GM06990 (cell line): ENCODE measurements around the gene GLTP.

ENCODE experiments used
- DNase-seq: peaks from one replicate; pipeline ENCODE4 v3.0.0-alpha.2; 2011; ENCODE audit not compliant: insufficient read length; ENCODE audit errors: extremely low read depth
- H3K27me3 ChIP-seq: replicated peaks from 2 replicates; pipeline ENCODE4 v1.6.0; 2011; ENCODE audit warnings: low read length; ENCODE audit not compliant: control insufficient read depth, insufficient read depth
- H3K36me3 ChIP-seq: 2 replicates; pipeline ENCODE4 v1.5.1; 2011; ENCODE audit warnings: low read length; ENCODE audit not compliant: control insufficient read depth, insufficient read depth
- H3K4me3 ChIP-seq: replicated peaks from 2 replicates; pipeline ENCODE4 v1.5.1; 2011; ENCODE audit warnings: low read depth, mild to moderate bottlenecking, control low read depth, low read length
- TF ChIP-seq, protein P1 (sequence below): IDR thresholded peaks from 2 replicates; pipeline ENCODE4 v1.5.1; 2011; ENCODE audit warnings: low read length, control low read depth, mild to moderate bottlenecking, inconsistent platforms; ENCODE audit not compliant: insufficient read depth, poor library complexity, severe bottlenecking

GLTP gene

DNA sequence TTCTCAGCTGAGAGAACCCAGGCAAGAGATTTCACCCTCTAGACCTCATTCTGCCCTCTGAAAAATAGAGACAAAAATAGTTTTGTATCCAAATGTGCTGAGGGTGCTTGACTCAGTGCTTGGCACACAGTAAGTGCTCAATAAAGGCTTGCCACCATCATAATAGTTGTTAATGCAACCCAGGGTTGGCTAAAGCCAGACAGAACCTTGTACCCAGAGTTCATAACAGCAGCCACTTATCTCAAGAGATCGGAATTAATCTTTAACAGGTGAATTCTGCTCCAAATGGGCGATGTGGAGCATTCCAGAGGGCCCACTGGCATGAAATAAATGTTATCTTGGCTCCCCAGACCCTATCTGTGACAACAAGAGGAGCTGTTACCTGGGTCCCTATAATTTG is 50.1 kb downstream of the GLTP start:
- H3K27me3 ChIP-seq: peaks cover 7% of the 10 kb centered on the region
- DNase-seq: no peak
- H3K36me3 ChIP-seq: no peaks in the 10 kb centered on the region
- TF ChIP-seq, protein P1, sequence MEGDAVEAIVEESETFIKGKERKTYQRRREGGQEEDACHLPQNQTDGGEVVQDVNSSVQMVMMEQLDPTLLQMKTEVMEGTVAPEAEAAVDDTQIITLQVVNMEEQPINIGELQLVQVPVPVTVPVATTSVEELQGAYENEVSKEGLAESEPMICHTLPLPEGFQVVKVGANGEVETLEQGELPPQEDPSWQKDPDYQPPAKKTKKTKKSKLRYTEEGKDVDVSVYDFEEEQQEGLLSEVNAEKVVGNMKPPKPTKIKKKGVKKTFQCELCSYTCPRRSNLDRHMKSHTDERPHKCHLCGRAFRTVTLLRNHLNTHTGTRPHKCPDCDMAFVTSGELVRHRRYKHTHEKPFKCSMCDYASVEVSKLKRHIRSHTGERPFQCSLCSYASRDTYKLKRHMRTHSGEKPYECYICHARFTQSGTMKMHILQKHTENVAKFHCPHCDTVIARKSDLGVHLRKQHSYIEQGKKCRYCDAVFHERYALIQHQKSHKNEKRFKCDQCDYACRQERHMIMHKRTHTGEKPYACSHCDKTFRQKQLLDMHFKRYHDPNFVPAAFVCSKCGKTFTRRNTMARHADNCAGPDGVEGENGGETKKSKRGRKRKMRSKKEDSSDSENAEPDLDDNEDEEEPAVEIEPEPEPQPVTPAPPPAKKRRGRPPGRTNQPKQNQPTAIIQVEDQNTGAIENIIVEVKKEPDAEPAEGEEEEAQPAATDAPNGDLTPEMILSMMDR: no peak
- H3K4me3 ChIP-seq: no peak overlapping the region

DNA sequence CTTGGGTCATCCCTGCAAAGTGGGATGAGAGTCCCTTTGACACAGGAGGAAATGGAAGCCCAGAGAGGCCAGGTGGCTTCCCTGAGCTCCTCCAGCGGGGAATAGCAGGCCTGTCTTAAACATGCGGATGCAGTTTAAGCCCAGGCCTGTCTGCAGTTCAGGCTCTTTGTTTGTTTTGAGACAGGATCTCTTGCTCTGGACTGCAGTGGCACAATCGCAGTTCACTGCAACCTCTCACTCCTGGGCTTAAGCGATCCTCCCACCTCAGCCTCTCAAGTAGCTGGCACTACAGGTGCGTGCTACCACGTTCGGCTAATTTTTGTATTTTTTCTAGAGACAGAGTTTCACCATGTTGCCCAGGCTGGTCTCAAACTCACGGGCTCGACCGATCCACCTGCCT is 50.7 kb downstream of the GLTP start:
- no peak for DNase-seq
- Histone ChIP-seq H3K4me3 (no peak overlapping the region), H3K36me3 (no peaks in the 10 kb centered on the region), H3K27me3 (peaks cover 7% of the 10 kb centered on the region)
- TF ChIP-seq, protein P1: no peak

DNA sequence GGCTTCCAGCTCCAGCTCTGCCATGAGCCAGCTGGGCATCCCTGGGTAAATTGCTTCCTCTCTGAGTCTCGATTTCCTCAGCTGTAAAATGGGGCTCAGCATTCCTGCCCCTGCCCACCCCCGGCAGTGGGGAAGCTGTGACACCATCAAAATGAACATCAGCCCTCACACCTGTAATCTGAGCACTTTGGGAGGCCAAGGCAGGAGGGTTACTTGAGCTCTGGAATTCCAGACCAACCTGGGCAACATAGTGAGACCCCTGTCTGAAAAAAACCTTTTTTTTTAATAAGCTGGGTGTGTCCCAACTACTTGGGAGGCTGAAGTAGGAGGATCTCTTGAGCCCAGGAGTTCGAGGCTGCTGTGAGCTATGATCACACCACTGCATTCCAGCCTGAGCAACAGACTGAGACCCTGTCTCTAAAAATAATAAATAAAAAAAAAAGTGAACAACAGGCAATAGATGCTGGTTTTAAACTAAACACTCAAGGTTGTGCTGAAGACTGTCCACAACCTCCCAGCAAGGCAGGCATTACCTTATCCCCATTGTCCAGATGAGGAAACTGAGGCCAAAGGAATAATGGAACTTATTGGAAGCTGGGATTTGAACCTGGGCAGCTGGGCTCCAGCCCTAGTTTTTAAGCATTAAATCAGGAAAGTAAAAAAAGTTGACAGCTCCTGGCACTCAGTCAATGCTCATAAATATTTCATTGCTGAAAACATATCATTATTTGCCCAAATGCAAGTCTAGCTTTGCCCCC is 51.4 kb downstream of the GLTP start:
- TF ChIP-seq, protein P1: no peak
- DNase-seq: no peak
- H3K4me3 ChIP-seq: no peak overlapping the region
- H3K27me3 ChIP-seq: peaks cover 7% of the 10 kb centered on the region
- H3K36me3 ChIP-seq: no peaks in the 10 kb centered on the region

DNA sequence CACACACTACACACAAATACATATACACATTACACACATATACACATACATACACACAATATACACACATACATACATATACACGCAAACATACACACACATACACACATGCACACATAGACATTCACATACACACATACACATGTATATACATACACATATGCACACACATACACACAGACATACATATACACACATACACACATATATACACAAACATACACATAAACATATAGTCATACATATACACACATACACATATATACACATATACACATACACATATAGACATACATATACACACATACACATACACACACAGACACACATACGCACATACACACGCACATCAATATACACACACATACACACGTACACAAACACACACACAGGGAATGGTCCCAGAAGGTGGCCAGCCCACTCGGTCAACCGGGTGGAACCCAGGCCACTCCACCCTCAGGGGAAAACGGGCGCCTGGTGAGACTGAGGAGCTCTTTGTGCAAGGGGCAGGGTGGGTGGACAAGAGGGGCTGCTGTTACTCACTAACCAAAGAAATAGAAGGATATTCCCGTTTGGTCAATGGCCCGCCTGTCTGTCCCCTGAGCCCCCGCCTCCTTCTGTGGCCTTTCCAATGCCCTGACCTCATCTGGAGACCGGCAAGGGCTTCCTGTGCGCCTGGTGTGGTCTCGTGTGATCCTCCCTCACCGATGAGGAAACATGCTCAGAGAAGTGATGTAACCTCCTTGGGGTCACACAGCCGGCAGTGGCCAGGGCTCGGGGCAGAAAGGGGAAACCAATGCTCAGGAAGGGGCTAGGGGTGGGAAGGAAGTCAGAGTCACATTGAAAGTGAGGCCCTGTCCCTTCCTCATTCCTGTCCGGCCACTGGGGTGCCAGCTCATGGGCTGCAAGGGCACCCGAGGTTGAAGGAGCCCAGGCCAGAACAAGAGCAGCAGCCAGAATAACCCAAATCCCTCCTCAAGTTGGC is 52.5 kb downstream of the GLTP start:
- TF ChIP-seq, protein P1: no peak
- DNase-seq: no peak
- H3K36me3 ChIP-seq: no peaks in the 10 kb centered on the region
- H3K27me3 ChIP-seq: peaks cover 7% of the 10 kb centered on the region
- no peak overlapping the region for H3K4me3 ChIP-seq

DNA sequence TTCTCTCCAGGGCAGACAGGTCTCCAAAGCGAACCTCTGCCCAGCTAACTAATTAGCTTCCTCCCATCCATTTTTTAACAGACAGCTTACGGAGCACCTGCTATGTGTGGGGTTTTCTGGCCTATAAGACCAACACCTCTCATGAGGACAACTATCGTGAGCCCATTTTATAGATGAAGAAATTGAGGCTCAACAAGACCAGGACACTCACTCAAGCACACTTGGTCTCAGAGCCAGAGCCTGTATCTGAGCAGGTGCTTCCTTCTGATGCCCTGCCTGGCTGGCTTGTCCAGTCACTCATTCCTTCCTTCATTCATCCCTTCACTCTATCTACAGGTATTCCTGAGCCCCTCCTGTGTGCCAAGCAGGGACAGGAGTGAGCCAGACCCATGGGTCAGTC is 53.3 kb downstream of the GLTP start:
- DNase-seq: no peak
- TF ChIP-seq, protein P1: no peak
- no peak overlapping the region for H3K4me3 ChIP-seq
- H3K36me3 ChIP-seq: no peaks in the 10 kb centered on the region
- H3K27me3 ChIP-seq: peaks cover 7% of the 10 kb centered on the region
